T-helper 9 cell (primary cell): ENCODE data around the gene NDRG4.
A peak's percentile ranks its signal among the peaks of the same experiment; 100 is the strongest.

Experiments used
- DNase-seq: peaks from one replicate; pipeline ENCODE4 v3.0.0-alpha.2; 2020

The NDRG4 gene

GRCh38 chr16:58497468-58497867, 2.5 kb upstream of the NDRG4 start:
- DNase-seq, result no peak

DNA sequence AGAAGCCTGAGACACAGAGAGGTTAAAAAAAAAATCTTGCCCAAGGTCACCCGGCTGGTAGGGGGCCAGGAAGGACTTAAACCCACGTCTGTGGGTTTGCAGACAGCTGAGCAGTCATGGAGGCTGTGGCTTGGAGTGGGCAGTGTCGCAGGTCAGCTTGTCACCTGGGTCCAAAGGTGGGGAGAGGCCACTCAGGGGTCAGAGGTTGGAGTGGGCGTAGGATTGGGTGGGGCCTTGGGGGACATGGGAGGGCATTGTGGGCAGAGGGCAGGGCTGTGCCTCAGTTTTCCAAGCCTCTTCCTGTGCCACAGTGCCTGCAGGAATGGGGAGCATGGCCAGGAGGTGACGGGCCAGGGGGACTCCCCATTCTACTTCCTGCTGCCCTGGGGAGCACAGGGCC, 2.0 kb upstream of the NDRG4 start:
- no peak for DNase-seq

DNA sequence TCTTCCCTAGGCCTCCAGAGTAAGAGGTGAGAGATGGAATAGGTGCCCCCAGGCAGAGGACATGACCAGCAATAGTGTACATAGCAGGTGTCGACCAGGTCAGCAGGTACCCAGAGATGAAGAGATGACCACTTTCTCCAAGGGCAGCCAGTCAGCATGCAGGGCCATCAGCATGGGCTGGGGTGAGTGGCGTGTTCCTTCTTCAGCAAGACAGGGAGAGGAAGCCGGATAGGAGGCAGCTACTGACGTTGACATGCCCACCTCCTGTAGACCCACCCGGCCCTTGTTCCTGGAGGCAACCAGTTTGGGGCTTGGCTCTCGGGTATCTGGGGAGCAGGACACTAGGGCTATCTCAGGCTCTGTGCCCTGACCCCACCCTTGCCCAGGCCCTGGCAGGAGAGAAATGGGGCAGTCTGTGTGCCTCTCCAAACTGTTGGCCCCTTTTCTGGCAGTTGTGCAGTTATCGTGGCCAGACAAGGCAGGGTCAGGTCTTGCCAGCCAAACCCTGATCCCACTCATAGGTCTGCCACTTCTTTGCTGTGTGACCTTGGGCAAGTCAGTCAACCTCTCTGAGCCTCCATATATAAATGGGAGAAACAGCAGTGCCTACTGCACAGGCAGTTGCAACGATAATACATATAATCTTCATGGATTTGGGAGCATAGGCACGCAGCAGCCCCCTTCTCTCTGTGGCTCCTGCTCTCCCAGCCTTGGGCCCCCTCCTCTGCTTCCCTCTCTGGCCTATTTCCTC, 1.4 kb upstream of the NDRG4 start:
- DNase-seq, result no peak

GRCh38 chr16:58499092-58499511, 841 bp upstream of the NDRG4 start:
- DNase-seq, result no peak

- DNase-seq, result no peak
These were observed 693 bp downstream of the NDRG4 start for GRCh38 chr16:58500430-58501241.

DNA sequence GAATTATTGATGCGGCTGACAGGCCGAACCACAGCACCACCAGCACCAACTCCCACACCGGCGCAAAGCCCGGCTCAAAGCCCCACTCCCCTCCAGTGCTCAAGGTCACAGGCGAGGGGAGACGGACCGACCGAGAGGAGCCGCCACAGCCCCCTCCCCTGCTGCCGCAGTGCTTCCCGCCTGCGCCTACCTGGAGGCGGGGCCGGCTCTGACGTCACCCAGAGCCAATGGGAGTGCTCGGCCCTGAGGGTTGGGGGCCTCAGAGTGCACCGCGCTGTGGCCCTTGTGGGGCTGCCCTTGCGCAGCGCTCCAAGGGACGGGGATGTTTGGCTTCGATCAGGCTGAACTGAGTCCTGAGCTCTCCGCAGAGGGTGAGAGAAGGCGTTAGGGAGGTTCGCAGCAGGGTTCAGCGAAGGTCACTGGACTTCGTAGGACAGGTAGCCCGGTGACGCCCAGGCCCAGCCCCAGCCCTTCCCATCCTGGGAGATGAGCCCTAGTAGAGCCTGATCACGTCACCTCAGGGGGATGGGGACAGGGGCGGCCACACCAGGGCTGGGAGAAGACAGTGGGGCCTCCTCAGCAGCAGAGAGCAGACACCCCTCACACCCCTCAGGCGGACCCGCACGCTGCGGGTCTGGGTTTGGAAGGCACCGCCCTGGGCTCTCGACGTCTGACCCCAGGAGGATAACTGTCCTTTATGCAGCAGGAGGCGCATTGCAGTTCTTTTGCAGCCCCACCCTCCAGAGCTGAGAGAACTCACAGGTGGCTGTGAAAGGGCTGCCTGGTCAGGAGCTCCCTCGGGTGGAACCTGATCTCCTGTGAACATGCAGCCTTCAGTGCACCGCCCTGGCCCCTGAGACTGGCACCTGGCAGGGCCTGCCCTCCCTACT, 1.5 kb downstream of the NDRG4 start:
- DNase-seq, result peak; percentile 34

DNA sequence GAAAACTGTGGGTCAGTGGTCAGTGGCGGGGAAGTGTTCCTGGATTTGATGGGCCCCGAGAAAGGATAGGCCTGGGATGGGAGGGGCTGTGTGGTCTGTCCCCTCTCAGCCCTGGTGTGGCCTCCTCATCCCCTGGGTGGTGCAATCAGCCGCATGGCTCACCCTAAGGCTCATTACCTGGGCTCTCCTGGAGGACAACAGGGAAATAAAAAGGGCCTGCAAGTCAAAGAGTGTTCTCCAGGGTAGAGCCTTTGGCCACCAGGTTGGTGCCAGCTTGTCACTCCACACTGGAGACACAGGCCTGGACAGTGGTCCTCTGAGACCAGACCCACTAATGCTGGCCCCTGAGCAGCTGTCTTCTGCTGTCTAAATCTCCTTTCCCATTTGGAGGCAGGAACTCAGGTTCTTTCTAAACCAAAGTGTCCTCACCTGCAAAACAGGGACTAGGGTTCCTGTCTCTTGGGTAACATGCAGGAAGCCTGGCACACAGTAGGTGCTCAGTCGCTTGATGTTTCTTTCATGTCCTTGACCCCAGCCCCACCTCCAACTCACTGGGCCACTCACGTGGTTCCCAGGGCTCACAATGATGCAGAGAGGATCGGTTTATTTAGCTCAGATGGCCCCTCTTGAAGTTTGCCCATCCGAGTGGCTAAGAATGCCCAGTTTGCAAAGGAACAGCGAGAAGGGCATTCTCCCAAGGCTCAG, 2.4 kb downstream of the NDRG4 start:
- no peak for DNase-seq

- DNase-seq, result no peak
These were observed 3.4 kb downstream of the NDRG4 start for GRCh38 chr16:58503166-58503862.

GRCh38 chr16:58503863-58504688, 4.1 kb downstream of the NDRG4 start:
- no peak for DNase-seq

- no peak for DNase-seq
These were observed 6.6 kb downstream of the NDRG4 start for GRCh38 chr16:58506241-58507194.

GRCh38 chr16:58507195-58507962, 7.4 kb downstream of the NDRG4 start:
- no peak for DNase-seq

- no peak for DNase-seq
These were observed 8.2 kb downstream of the NDRG4 start for GRCh38 chr16:58507963-58508670.

DNA sequence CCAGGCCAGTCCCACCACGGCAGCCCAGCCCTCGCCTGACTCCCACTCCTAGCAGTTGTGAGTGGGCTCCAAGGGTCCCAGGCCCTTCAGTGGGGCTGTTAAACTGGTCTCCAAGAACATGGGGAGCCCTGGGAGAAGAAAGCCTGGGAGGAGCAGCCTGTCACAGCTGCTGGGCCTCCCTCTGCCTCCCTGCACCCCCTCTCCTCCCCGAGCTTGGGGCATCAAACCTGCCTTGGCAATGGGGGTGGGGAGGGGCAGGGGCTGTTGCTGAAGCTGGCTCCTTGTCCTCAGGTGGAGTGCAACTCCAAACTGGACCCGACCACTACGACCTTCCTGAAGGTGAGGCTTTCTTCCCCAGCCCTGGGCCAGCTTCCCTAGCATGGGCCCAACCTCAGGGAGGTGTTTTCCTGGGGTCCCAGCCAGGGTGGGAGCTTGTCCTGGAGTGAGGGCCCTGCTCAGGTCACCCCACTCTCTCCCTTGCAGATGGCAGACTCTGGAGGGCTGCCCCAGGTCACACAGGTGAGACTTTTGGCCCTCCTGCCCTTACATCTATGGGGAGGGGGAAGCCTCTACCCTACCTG, 8.8 kb downstream of the NDRG4 start:
- DNase-seq, result no peak

GRCh38 chr16:58509256-58510096, 9.5 kb downstream of the NDRG4 start:
- DNase-seq, result no peak

DNA sequence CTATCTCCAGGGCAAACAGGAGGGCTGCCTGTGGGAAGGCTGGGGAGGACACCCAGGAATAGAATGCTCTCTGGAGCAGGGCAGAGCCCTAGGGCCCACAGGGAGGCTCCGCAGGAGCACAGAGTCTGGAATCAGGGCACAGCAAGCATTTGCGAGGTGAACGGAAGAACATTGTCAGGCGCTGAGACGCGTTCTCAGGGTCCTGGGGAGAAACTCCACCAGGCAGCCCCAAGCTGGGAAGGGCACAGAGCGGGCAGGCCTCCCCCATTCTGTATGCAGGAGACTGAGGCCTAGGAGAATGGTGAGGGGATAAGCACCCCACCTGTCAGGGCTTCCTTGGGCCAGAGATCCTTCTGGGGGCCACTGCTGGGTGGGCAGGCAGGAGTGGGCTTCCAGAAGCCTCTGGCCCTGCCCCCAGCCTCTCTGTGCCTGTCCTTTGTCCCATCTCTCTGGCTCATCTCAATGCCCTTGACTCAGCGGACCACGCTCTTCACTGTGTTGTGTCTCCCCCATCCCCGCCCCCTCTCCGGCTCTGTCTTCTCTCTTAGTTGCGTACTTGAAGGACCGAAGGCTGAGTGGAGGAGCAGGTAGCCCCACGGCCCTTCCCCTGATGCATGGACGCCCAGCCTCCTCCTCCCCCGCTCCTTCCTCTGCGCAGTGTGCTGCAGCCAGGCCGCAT, 10.3 kb downstream of the NDRG4 start:
- no peak for DNase-seq
